ENCODE data around the gene SIDT1.

The SIDT1 gene

DNA sequence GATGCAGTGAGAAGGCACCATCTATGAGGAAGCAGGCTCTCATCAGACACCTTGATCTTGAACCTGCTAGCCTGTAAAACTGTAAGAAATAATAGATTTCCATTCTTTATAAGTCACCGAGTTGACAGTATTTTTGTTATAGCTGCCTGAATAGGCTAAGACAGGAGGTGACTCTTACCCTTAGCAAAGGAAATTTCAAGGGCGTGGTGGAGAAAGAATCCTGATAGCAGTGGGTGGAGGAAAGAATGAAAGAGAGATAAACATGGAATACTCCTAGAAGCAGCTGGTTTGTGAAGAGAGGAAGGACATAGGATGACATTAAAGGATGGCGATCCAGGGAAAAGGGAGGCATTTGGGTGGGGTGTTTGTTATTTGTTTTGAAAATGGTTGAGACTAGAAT, 41.4 kb downstream of the SIDT1 start:
- TF ChIP-seq, protein P1, sequence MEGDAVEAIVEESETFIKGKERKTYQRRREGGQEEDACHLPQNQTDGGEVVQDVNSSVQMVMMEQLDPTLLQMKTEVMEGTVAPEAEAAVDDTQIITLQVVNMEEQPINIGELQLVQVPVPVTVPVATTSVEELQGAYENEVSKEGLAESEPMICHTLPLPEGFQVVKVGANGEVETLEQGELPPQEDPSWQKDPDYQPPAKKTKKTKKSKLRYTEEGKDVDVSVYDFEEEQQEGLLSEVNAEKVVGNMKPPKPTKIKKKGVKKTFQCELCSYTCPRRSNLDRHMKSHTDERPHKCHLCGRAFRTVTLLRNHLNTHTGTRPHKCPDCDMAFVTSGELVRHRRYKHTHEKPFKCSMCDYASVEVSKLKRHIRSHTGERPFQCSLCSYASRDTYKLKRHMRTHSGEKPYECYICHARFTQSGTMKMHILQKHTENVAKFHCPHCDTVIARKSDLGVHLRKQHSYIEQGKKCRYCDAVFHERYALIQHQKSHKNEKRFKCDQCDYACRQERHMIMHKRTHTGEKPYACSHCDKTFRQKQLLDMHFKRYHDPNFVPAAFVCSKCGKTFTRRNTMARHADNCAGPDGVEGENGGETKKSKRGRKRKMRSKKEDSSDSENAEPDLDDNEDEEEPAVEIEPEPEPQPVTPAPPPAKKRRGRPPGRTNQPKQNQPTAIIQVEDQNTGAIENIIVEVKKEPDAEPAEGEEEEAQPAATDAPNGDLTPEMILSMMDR (IDR thresholded peaks at IDR 0.05; ENCODE audit: borderline replicate concordance, control extremely low read depth, extremely low read depth, insufficient read depth, missing control alignments), result no peak
- DNase-seq (ENCODE audit: low spot score), result no peak
- in situ Hi-C loops (cut with MboI; ENCODE audit: low sequenced_read_pairs, unreplicated experiment), result loop anchor here (25.0 kb wide), 1 partner anchor 536 kb away; no protein-coding TSS in a partner anchor

DNA sequence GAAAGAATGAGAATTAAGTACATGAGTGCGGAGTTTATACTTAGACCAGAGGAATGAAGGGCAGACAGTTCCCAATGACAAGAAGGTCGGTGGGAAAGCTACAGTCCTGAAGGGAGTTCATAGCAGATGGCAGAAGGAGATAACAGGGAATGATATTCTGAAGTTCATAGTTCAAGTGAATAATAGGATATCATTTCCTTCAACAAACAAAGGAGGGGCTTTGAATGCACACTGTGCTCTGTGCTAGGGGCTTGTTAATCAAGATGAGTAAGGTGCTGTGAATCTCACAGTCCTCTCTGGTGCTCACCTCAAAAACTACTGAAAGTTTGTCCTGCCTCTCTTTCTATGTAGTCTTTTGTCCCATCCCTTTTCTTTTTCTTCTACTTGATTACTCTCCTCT, 41.9 kb downstream of the SIDT1 start:
- TF ChIP-seq, protein P1 (IDR thresholded peaks at IDR 0.05; ENCODE audit: borderline replicate concordance, control extremely low read depth, extremely low read depth, insufficient read depth, missing control alignments), result no peak
- no peak for DNase-seq (ENCODE audit: low spot score)
- in situ Hi-C loops (cut with MboI; ENCODE audit: low sequenced_read_pairs, unreplicated experiment), result loop anchor here (25.0 kb wide), 1 partner anchor 537 kb away; no protein-coding TSS in a partner anchor

DNA sequence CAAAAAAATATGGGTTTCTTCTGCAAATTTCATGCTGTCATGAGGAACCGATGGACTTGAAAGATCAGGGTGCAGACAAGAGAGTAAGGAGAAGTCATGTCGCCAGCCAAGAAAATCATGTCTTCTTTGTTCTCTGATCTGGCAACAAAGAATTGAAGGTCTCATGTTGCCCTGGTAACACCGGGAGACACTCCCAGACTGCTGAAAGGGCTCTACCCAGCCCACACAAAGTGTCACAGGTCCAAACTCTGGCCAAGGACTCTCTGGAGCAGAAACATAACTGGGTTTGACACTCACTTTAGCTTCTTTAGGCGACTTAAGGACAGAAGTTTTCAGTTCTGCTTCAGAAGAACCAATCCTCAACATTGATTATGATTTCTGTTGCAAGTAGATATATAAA, 42.9 kb downstream of the SIDT1 start:
- TF ChIP-seq, protein P1 (IDR thresholded peaks at IDR 0.05; ENCODE audit: borderline replicate concordance, control extremely low read depth, extremely low read depth, insufficient read depth, missing control alignments), result no peak
- in situ Hi-C loops (cut with MboI; ENCODE audit: low sequenced_read_pairs, unreplicated experiment), result no loop called here
- no peak for DNase-seq (ENCODE audit: low spot score)

DNA sequence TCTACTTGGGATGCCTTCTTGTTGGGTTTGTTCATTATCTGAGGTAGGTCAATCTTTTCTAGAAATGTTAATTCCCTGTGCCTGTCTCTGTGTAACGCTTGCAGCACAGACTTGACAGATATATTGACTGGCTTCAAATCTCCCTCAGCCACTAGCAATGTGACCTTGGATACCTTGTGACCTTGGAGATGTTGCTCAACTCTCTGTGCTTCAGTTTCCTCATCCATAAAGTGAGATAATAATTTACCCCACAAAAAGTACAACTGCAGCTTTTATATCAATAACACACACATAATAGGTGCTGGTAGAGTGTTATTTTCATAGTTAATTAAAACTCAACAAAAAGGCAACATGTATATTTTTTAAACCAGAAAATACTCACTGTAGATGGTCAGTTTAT, 52.9 kb downstream of the SIDT1 start:
- TF ChIP-seq, protein P1 (IDR thresholded peaks at IDR 0.05; ENCODE audit: borderline replicate concordance, control extremely low read depth, extremely low read depth, insufficient read depth, missing control alignments), result no peak
- in situ Hi-C loops (cut with MboI; ENCODE audit: low sequenced_read_pairs, unreplicated experiment), result no loop called here

DNA sequence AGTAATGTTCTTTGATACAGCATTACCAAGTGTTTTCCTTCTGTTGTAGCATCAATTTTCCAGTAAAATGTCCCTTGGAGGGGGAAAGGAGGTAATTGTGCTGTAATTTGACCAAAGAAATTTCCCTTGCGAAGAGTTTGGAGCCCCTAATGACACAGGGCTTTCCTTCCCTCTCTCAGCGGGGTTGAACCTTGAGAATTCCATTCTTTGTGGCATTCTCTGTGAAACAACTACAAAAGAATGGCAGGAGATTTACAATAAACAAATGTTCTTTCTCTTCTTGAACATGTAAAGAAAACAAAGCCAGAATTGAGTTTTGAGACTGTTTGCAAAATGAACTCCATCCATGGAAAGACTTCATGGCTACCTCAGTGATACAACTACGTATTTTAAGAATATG, 53.4 kb downstream of the SIDT1 start:
- TF ChIP-seq, protein P1 (IDR thresholded peaks at IDR 0.05; ENCODE audit: borderline replicate concordance, control extremely low read depth, extremely low read depth, insufficient read depth, missing control alignments), result no peak
- DNase-seq (ENCODE audit: low spot score), result no peak
- in situ Hi-C loops (cut with MboI; ENCODE audit: low sequenced_read_pairs, unreplicated experiment), result no loop called here

More for the DNA sequence above, 52.9 kb downstream of the SIDT1 start:
- no peak for DNase-seq (ENCODE audit: low spot score)

DNA sequence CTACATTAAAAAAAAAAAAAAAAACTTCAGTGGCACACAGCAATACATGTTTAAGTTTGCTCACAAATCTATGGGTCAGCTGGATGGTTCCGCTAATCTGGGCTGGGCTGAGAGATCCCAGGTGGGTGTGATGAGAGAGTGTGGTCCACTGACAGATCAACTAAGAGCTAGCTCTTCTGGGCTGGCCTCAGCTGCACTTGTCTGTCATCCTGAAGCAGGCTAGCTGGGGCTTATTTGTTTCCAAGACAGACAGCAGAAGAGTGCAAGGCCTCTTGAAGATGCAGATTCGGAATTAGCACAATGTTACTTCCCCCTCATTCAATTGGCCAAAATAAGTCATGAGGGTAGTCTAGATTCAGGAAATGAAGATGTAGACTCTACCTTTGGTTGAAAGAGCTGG, 56.5 kb downstream of the SIDT1 start:
- TF ChIP-seq, protein P1 (IDR thresholded peaks at IDR 0.05; ENCODE audit: borderline replicate concordance, control extremely low read depth, extremely low read depth, insufficient read depth, missing control alignments), result no peak
- no peak for DNase-seq (ENCODE audit: low spot score)
- in situ Hi-C loops (cut with MboI; ENCODE audit: low sequenced_read_pairs, unreplicated experiment), result no loop called here

DNA sequence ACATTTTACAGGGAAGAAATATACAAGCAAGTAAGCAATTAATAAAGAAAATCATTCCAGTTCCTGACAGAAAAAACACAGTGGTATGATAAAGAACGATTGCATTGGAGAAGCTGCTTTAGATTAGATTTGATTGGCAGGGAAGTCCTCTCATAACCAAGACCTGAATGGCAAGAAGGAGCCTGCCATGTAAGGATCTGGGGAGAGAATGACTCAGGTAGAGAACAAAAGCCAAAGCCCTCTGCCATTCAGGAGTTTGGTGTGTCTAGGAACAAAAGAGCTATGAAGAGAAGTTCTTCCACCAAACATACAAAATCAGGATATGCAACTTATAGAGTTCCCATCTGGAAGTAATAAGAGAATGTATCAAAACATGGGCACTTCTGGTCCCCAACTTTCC, 57.6 kb downstream of the SIDT1 start:
- in situ Hi-C loops (cut with MboI; ENCODE audit: low sequenced_read_pairs, unreplicated experiment), result no loop called here
- DNase-seq (ENCODE audit: low spot score), result no peak

More for the DNA sequence above, 57.6 kb downstream of the SIDT1 start:
- TF ChIP-seq, protein P1 (IDR thresholded peaks at IDR 0.05; ENCODE audit: borderline replicate concordance, control extremely low read depth, extremely low read depth, insufficient read depth, missing control alignments), result no peak
